NCI-H187 treated with DMSO at 0.1 percent for 48 hours (cell line): Measurements from ENCODE around the gene BPIFB3.

Experiments used
- DNase-seq: peaks from one replicate; lab custom pipeline; 2025; lab: John Stamatoyannopoulos, UW

Gene BPIFB3

GRCh38 chr20:33063271-33063670 is 9.6 kb downstream of the BPIFB3 start:
- DNase-seq: no peak

- no peak for DNase-seq
Observed at GRCh38 chr20:33064572-33065287, 11.0 kb downstream of the BPIFB3 start.

- DNase-seq: no peak
Observed at GRCh38 chr20:33065785-33066184, 12.1 kb downstream of the BPIFB3 start.

- no peak for DNase-seq
Observed at GRCh38 chr20:33067806-33068205, 14.1 kb downstream of the BPIFB3 start.

GRCh38 chr20:33068251-33068939 is 14.7 kb downstream of the BPIFB3 start:
- DNase-seq: no peak

- DNase-seq: no peak
Observed at GRCh38 chr20:33069673-33070072, 16.0 kb downstream of the BPIFB3 start.

- no peak for DNase-seq
Observed at GRCh38 chr20:33070111-33071053, 16.7 kb downstream of the BPIFB3 start.

GRCh38 chr20:33071198-33071597 is 17.5 kb downstream of the BPIFB3 start:
- DNase-seq: no peak

- DNase-seq: no peak
Observed at GRCh38 chr20:33072362-33072761, 18.7 kb downstream of the BPIFB3 start.

- no peak for DNase-seq
Observed at GRCh38 chr20:33072813-33073212, 19.1 kb downstream of the BPIFB3 start.

GRCh38 chr20:33074675-33075074 is 21.0 kb downstream of the BPIFB3 start:
- DNase-seq: no peak

- no peak for DNase-seq
Observed at GRCh38 chr20:33075281-33075680, 21.6 kb downstream of the BPIFB3 start.

GRCh38 chr20:33076662-33077372 is 23.1 kb downstream of the BPIFB3 start:
- no peak for DNase-seq

- no peak for DNase-seq
Observed at GRCh38 chr20:33079259-33079658, 25.6 kb downstream of the BPIFB3 start, which contains the start of gene BPIFB4. Gene BPIFB4 (plus strand): TSS chr20:33079643. CDS start chr20:33081527, 1,884 bp downstream.

GRCh38 chr20:33081411-33082154 is 27.9 kb downstream of the BPIFB3 start:
- DNase-seq: no peak

GRCh38 chr20:33082546-33082945 is 28.8 kb downstream of the BPIFB3 start:
- DNase-seq: no peak

GRCh38 chr20:33083544-33084340 is 30.0 kb downstream of the BPIFB3 start:
- DNase-seq: no peak

- no peak for DNase-seq
Observed at GRCh38 chr20:33084722-33085121, 31.0 kb downstream of the BPIFB3 start.

GRCh38 chr20:33086052-33086722 is 32.5 kb downstream of the BPIFB3 start:
- no peak for DNase-seq

- no peak for DNase-seq
Observed at GRCh38 chr20:33091147-33091546, 37.4 kb downstream of the BPIFB3 start.
